GM12874 (cell line): ENCODE results near the gene ARMC8.

ENCODE experiments used
- TF ChIP-seq, protein P1 (sequence below): IDR thresholded peaks from 2 replicates; pipeline ENCODE4 v1.5.1; 2011; ENCODE audit warnings: low read depth, mild to moderate bottlenecking, control low read depth, low read length, moderate library complexity; ENCODE audit not compliant: insufficient read depth

ARMC8 gene

DNA sequence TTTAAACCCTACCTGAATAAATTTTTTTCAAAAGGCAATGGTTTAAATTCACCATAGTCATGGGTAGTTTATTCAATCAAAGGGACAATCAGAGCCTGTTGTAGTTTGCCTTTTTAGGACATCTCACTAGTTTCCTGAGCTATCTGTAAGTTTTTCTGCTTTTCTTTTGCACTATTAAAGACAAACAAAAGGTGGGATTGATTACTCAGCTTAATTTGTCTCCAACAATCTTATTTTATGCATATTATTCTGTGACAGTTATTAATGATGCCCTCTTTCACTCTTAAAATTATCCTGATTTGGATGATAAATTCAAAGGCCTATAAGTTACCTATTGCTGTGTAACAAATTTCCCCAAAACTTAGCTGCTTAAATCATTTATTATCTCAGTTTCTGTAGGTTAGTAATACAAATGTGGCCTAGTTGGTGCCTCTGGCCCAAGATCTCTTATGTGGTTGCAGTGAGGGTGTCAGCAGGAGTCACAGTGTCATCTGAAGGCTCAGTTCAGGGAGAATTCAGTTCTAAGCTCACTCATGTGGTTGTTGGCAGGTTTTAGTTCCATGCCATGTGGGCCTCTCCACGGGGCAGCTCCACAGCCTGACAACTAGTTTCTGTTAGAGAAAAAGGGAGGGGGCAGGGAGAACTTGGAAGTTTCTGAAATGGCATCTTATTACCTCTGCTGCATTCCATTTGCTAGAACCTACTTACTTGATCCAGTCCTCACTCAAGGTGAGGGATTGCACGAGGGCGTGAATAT lies 16.0 kb downstream of the ARMC8 start:
- TF ChIP-seq, protein P1, sequence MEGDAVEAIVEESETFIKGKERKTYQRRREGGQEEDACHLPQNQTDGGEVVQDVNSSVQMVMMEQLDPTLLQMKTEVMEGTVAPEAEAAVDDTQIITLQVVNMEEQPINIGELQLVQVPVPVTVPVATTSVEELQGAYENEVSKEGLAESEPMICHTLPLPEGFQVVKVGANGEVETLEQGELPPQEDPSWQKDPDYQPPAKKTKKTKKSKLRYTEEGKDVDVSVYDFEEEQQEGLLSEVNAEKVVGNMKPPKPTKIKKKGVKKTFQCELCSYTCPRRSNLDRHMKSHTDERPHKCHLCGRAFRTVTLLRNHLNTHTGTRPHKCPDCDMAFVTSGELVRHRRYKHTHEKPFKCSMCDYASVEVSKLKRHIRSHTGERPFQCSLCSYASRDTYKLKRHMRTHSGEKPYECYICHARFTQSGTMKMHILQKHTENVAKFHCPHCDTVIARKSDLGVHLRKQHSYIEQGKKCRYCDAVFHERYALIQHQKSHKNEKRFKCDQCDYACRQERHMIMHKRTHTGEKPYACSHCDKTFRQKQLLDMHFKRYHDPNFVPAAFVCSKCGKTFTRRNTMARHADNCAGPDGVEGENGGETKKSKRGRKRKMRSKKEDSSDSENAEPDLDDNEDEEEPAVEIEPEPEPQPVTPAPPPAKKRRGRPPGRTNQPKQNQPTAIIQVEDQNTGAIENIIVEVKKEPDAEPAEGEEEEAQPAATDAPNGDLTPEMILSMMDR, result no peak

DNA sequence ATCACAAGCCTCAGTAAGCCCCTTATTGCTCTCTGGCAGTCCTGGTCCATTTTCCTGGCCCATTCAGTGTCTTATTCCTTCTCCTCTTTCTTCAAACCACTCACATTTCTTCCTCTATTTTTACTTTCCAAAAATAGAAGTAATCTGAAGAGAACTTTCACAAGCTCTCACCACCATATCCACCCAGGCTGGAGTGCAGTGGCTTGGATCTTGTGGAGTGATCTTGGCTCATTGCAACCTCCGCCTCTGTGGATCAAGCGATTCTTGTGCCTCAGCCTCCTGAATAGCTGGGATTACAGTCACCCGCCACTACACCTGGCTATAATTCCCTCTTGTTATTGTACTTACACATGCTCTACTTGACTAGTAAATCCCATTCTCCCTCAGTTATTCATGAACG lies 16.8 kb downstream of the ARMC8 start:
- TF ChIP-seq, protein P1, result no peak

DNA sequence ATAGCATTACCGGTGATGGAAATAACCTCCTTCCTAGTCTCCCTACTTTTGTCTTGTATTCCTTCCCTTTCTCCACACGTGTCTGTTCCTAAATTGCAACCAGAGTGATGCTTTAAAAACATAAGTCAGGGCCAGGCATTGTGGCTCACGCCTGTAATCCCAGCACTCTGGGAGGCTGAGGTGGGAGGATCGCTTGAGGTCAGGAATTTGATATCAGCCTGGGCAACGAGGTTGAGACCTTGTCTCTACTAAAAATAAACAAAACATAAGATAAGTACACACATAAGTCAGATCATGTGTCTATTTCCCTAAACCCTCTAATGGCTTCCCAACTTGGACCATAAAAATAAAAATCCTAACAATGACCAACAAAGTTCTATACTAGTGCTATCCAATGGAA lies 18.4 kb downstream of the ARMC8 start:
- TF ChIP-seq, protein P1, result no peak

DNA sequence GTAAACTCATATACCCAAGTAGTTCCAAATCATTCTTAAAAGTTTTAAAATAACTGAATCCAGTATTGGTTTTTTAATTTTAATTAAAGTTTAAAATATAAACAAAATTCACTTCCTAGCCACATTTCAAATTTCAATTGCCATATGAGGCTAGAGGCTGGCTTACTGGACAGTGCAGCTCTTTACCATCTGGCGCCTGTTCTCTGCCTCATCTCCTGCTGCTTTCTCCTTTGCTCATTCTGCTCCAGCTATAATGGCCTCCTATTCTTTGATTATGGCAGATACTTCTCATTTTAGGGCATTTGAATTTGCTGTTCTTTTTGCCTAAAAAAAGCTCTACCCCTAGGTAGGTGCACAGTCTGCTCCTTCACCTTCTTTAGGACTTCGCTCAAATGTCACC lies 19.1 kb downstream of the ARMC8 start:
- TF ChIP-seq, protein P1, result no peak

DNA sequence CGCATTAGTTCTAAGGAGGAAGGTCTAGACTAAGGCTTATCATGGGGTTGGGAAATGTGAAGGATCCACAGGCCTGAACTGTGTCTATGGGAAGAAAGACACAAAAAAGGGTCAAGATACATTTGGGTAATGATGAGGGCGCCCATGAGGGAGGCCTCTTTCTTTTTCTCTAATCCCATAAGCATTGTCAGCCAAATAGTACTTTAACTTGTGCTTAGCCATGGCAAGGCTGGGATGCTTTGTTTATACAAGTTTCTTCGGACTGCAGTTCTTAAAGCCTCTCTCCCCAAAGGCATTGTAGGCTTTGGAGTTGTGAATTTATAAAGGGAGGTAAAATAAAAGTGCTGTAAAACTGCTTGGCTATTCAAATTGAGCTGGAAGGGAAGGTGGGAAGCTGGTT lies 23.4 kb downstream of the ARMC8 start:
- TF ChIP-seq, protein P1, result no peak

DNA sequence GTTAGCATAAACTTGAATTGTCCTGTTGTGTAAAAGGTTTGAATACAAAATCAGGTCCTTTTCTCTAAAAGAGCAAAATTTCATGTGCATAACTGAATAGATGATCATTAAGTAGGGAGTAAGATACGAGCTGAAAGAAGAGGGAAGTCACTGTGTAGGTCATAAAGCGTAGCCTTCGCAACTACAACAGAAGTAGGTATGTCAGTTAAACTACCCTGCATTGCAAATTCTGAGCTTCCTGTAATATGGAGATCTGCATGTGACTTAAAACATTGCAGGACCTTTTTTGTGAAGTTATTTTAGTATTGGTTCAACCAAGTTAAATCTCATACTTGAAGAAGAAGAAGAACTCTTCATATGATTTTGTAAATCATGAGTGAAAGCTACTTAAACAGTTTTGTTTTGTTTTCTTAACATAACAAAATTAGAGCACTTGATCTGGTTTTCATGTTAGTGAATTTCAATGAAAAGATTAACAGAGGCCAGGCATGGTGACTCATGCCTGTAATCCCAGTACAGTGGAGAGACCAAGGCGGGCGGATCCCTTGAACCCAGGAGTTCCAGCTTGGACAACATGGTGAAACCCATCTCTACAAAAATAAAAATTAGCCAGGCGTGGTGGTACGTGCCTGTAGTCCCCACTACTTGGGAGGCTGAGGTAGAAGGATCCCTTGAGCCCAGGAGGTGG lies 26.4 kb downstream of the ARMC8 start:
- TF ChIP-seq, protein P1, result no peak

DNA sequence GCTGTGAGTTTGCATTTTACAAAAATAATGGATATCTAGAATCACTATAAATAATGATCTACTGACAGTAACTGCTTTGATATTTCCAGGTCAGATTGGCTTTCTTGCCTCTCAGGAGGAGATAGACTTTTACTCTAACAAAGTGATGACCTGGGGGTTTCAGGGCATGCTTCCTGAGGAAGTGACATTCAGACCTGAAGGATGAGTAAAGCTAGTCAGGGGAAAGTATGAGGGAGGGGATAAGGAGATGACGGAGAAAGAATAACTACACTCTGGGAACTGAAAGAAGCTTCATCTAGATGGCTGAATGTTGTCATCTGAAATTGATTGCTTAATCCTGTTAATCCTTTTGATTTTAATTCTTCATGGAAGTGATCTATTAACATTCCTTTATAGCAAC lies 32.2 kb downstream of the ARMC8 start:
- TF ChIP-seq, protein P1, result no peak
